Esophagus muscularis mucosa (tissue), 4 donors: ENCODE measurements around the gene ENAM. TPM values are rescaled to one million over a fixed set of nuclear protein-coding genes. Genes with fewer than 3 reads are reported as not detected.

Experiments
- DNase-seq: peaks from one replicate; pipeline ENCODE4 v3.0.0-alpha.2; 2017; ENCODE audit errors: extremely low spot score
- H3K27ac ChIP-seq, 4 donors: fragments of 200-600 bp; sonication (generic); replicated peaks in 1 of 4; 1 replicate in 3 of 4; 2 replicates in 1 of 4; pipeline ENCODE4 v1.5.1; 2016 to 2019; ENCODE audit warnings: mild to moderate bottlenecking in 1 of 4
- H3K27me3 ChIP-seq, 4 donors: fragments of 200-600 bp; sonication (generic); one replicate each; pipeline versions ENCODE4 v1.5.1 to v1.6.0; 2016 to 2019
- H3K36me3 ChIP-seq, 4 donors: fragments of 200-600 bp; sonication (generic); one replicate each; pipeline ENCODE4 v1.5.1; 2016 to 2019
- H3K4me1 ChIP-seq, 4 donors: fragments of 200-600 bp; sonication (generic); one replicate each; pipeline ENCODE4 v1.5.1; 2016 to 2019
- H3K4me3 ChIP-seq, 4 donors: fragments of 200-600 bp; sonication (generic); 1 replicate in 2 of 4; 2 replicates in 2 of 4; pipeline ENCODE4 v1.5.1; 2016 to 2019; ENCODE audit warnings: mild to moderate bottlenecking in 4 of 4, moderate library complexity in 1 of 4
- H3K9me3 ChIP-seq, 4 donors: fragments of 200-600 bp; sonication (generic); 1 replicate in 3 of 4; 2 replicates in 1 of 4; pipeline ENCODE4 v1.5.1; 2016 to 2019
- CTCF ChIP-seq, 3 experiments: fragments of 200-600 bp in 2 of 3; fragments of 450-650 bp in 1 of 3; sonication (generic) in 2 of 3; IDR thresholded peaks; one replicate each; pipeline ENCODE4 v1.5.1; 2017 to 2019; ENCODE audit warnings: antibody characterized with exemption in 3 of 3, mild to moderate bottlenecking in 2 of 3, moderate library complexity in 1 of 3
- EP300 ChIP-seq: sonication (generic); formaldehyde crosslinking; IDR thresholded peaks from one replicate; pipeline ENCODE4 v1.6.1; 2017; ENCODE audit warnings: antibody characterized with exemption
- POLR2A ChIP-seq: fragments of 450-650 bp; IDR thresholded peaks from one replicate; pipeline ENCODE4 v1.6.1; 2017; ENCODE audit warnings: antibody characterized with exemption, moderate library complexity, mild to moderate bottlenecking, low read depth
- POLR2AphosphoS5 ChIP-seq, 2 donors: sonication (generic); formaldehyde crosslinking; IDR thresholded peaks; one replicate each; pipeline ENCODE4 v1.6.1; 2017; ENCODE audit warnings: antibody characterized with exemption in 2 of 2
- WGBS: methylation state at CpG from one replicate; pipeline ENCODE4 v1.1.5; 2018; 5-methylcytosine and 5-hydroxymethylcytosine counted together
- intact Hi-C: fragments of 100-400 bp; cut with DNase I; formaldehyde crosslinking; loops from one replicate; pipeline ENCODE4 v1.15.1; 2023
- total RNA-seq, 4 donors: library from RNA; depleted of rRNA; stranded (reverse); fragments of >200 nt; gene quantifications; one replicate each; pipeline versions ENCODE4 v1.1.0 to v1.2.1, GENCODE V29; 2016

ENAM gene
- total RNA-seq: not detected

GRCh38 chr4:70628444-70628843 is at the start of gene ENAM:
Gene ENAM (plus strand): TSS chr4:70628744. CDS start chr4:70629501, 757 bp downstream.
- H3K4me3 ChIP-seq: no peak within 1 kb of the TSS
- H3K9me3 ChIP-seq: no peaks in the 10 kb centered on the region
- TF ChIP-seq POLR2A (no peak), POLR2AphosphoS5 (IDR thresholded peaks at IDR 0.05) (no peak), EP300 (no peak), CTCF (IDR thresholded peaks at IDR 0.05) (no peak)
- intact Hi-C loops: no loop called here
- no peaks in the 10 kb centered on the region for H3K36me3 ChIP-seq
- no peak within 1 kb of the TSS for H3K27ac ChIP-seq
- H3K4me1 ChIP-seq: no peaks in the 10 kb centered on the region
- DNase-seq: no peak
- WGBS: 83% methylated on average over 2 of the region's 2 CpGs
- no peaks in the 10 kb centered on the region for H3K27me3 ChIP-seq

GRCh38 chr4:70581980-70582379 is 46.6 kb upstream of the ENAM start:
- WGBS: 93% methylated on average over 2 of the region's 2 CpGs
- no peaks in the 10 kb centered on the region for H3K9me3 ChIP-seq
- DNase-seq: no peak
- intact Hi-C loops: no loop called here
- H3K4me3 ChIP-seq: no peak overlapping the region
- no peaks in the 10 kb centered on the region for H3K36me3 ChIP-seq
- H3K27me3 ChIP-seq: no peaks in the 10 kb centered on the region
- TF ChIP-seq POLR2A: no peak
- no peak for TF ChIP-seq POLR2AphosphoS5 (IDR thresholded peaks at IDR 0.05)
- TF ChIP-seq EP300: no peak
- TF ChIP-seq CTCF (IDR thresholded peaks at IDR 0.05): no peak
- no peaks in the 10 kb centered on the region for H3K4me1 ChIP-seq
- no peak overlapping the region for H3K27ac ChIP-seq

- WGBS: 70% methylated on average over 9 of the region's 9 CpGs
- Histone ChIP-seq H3K36me3 (no peaks in the 10 kb centered on the region), H3K4me3 (no peak overlapping the region), H3K27ac (no peak overlapping the region), H3K9me3 (no peaks in the 10 kb centered on the region), H3K27me3 (no peaks in the 10 kb centered on the region), H3K4me1 (no peaks in the 10 kb centered on the region)
- TF ChIP-seq EP300 (no peak), CTCF (IDR thresholded peaks at IDR 0.05) (no peak), POLR2AphosphoS5 (IDR thresholded peaks at IDR 0.05) (no peak), POLR2A (no peak)
- no peak for DNase-seq
- intact Hi-C loops: no loop called here
Observed at GRCh38 chr4:70583952-70584834, 44.4 kb upstream of the ENAM start.

- no peaks in the 10 kb centered on the region for H3K27me3 ChIP-seq
- WGBS: 77% methylated on average over 2 of the region's 2 CpGs
- no peak for DNase-seq
- no peaks in the 10 kb centered on the region for H3K9me3 ChIP-seq
- H3K36me3 ChIP-seq: no peaks in the 10 kb centered on the region
- no peaks in the 10 kb centered on the region for H3K4me1 ChIP-seq
- intact Hi-C loops: no loop called here
- H3K27ac ChIP-seq: no peak overlapping the region
- no peak overlapping the region for H3K4me3 ChIP-seq
- no peak for TF ChIP-seq CTCF (IDR thresholded peaks at IDR 0.05)
- no peak for TF ChIP-seq POLR2A
- no peak for TF ChIP-seq EP300
- no peak for TF ChIP-seq POLR2AphosphoS5 (IDR thresholded peaks at IDR 0.05)
Observed at GRCh38 chr4:70586841-70587240, 41.7 kb upstream of the ENAM start.
